NCI-H460 (cell line): Measurements from ENCODE around the gene ZNF79. TPM values are rescaled to one million over a fixed set of nuclear protein-coding genes. Genes with fewer than 3 reads are reported as not detected.

Experiments
- DNase-seq: peaks from one replicate; pipeline ENCODE4 v3.0.0-alpha.2; 2016; ENCODE audit warnings: low read depth; ENCODE audit errors: extremely low read depth
- small RNA-seq, 2 experiments: library from RNA; depleted of rRNA; stranded (forward); fragments of <200 nt; gene quantifications; one replicate each; pipeline ENCODE3, GENCODE V24; 2014
- total RNA-seq: library from RNA; depleted of rRNA; stranded (reverse); fragments of >200 nt; shearing (Covaris generic); gene quantifications from 2 replicates; pipeline ENCODE4 v1.2.3, GENCODE V29; 2014; rRNA removed

The ZNF79 gene
- total RNA-seq, 1 experiment from 2014 or later = 7.9 TPM

DNA sequence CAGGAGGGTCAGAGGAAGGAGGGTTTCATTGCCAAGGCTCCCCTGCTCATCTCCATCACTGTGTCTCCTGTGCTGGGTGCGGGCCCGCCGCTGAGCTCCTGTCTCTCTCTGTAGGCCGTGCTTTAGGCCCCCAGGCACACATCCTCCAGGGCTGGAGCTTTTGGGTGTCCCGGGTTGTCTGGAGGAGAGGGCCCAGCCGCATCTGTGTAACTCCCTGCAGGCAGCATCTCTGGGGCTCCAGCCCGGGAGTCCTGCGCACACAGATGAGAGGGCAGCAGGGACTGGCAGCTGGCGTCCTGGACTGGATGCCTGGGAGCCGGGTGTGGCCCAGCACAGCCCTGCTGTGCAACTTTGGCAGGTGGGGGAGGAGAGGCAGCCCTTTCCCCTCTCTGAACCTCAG, 67.3 kb downstream of the ZNF79 start:
- DNase-seq = no peak

DNA sequence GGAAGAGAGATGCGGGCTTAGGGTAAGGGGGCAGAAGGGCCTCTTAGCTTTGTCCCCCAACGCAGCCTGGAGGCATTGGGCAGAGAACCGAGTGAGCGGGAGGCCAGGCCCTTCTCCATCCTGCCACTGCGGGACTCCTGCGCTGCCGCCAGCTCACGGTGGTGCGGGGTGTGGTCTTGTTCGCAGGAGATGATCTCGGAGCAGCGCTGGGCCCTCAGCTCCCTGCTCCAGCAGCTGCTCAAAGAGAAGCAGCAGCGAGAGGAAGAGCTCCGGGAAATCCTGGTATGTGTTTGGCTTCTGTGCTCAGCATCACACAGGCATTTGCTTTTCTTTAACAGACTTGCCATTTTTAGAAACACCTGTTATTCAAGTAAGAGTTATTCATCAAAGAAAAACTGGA, 68.4 kb downstream of the ZNF79 start:
- DNase-seq = no peak

DNA sequence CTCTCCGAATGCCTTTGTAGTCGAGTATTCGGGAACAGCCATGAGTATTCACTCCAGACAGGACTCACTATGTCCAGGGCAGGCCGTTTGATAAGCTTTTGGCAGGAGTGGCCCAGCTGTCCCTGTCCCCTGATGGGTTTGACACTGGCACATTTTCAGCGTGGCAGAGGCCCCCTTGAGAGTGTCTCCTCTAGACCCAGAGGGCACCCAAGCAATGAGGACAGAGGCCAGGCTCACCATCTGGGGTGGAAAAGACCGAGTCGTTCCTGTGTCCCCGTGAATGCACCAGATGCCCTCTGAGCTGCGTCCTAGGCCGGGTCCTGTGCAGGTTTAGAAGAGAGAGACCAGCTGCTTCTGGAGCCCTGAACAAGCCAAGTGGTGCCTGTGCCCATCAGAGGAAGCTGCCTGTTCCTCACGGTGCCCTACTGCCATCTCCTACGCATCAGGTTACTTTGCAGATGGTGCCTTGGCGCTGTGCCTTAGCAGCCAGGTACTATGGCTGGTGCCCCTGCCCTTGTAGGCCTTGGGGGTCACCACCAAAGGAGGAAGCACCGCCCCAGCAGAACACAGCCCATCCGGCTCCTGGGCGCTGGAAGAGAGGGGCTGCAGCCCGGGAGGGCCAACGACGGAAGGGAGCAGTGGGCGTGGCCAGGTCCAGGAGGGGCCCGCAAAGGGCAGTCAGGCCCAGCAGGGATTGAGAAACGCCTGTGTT, 69.6 kb downstream of the ZNF79 start:
- no peak for DNase-seq

DNA sequence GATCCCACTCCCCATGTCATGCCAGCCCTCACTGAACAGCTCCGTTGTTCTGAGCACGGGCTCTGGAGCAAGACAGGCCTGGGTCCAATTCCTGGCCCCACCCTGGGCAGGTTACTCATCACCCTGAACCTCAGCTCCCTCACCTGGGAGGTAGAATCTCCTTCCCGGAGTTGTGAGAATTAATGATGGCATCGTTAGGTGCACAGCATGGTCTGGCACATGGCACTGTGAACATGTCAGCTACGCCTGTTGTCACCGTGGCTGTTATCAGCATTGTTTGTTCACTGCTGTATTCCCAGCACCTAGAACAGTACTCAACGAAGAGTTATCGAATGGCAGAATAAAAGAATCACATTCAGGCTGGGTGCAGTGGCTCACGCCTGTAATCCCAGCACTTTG, 70.1 kb downstream of the ZNF79 start:
- no peak for DNase-seq

Small RNA genes lying within 50 kb of the gene (small RNA-seq; reads per million reads assigned to genes)
- gene RF00019 = 0 reads per million in 2 experiments
- 85.7 to 545 reads per million in 2 experiments for gene SNORA65

Other genes starting within 250 kb of the ZNF79 start
- 2.9 and 5.6 TPM in 2 replicates for gene GARNL3, start 159.6 kb upstream of the ZNF79 start, total RNA-seq
- 8.0 and 8.6 TPM in 2 replicates for gene SLC2A8, start 27.2 kb upstream of the ZNF79 start, total RNA-seq
- 4,046 and 4,221 TPM in 2 replicates for gene RPL12, start 27.0 kb downstream of the ZNF79 start, total RNA-seq
- 16.1 and 19.0 TPM in 2 replicates for gene LRSAM1, start 27.1 kb downstream of the ZNF79 start, total RNA-seq
- 8.4 and 10.2 TPM in 2 replicates for gene STXBP1, start 187.9 kb downstream of the ZNF79 start, total RNA-seq